ELF-1 (cell line): ENCODE data around the gene MRPL54.

Experiments used
- DNase-seq: peaks from one replicate; pipeline ENCODE4 v3.0.0-alpha.2; 2016; ENCODE audit warnings: low read depth, low spot score

MRPL54 gene

DNA sequence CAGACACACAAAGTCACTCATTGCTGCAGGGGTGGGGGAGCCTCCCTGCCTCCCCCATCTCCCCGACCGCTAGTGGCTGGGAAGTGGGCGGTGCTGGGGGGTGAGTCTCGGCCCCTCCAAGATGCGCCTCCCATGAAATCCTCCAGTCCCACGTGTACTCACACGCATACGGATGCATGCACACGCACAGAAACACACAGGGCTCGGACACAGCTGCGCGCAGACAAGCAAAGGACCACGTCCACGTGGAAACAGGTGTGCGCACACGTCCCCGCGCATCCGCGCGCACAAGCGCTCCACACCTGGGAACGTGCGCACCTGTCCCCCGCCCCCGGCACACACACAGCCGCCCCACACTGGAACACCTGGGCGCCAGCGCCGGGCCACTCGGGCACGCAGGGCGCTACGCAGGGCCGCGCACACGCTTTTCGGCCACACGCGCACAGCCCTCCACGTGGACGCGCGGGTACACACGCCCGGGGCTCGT is 23.0 kb downstream of the MRPL54 start:
- DNase-seq = no peak

DNA sequence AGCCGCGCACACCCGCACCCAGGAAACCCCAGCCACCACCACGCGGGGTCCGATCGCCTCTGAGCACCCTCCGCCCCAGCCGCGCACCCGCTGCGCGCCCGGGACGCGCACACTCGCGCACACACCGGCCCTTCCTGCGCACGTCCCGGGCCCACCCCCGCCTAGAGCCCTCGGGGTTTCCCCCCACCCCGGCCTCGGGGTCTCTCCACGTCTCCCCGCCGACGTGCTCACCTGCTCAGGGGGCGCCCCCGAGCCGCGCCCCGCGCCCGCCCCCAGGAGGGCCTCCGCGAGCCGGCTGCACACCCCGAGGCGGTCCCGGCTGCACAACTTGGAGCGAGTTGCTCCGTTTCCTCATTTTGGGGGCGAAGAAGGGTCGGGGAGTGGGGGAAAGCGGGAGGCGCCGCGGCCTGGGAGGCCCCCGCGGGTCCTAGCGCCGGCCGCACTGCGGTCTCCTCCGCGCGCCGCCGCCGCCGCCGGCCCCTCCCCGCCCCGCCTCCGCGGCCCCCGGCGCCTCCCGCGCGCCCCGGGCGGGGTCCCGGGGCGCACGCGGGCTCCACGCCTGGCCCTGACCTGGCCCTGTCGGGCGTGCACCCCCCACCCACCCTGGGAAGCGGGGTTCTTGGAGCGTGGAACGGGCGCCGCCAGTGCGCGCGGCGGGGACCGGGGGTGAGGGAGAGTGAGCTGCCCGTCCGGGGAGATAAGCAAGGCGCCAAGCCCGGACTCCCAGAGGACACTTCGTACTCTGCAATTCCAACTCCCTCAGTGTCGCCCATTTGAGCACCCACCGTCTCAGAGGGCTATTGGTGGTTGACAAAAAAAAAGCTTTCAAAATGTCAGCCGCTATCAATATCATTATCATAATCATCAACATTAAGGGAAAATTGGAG is 23.7 kb downstream of the MRPL54 start, which contains the start of gene MATK:
TSS of gene MATK (minus strand) at position 444 of the 887 bp plus-strand sequence. CDS start 1,246 bp downstream, outside the sequence.
- DNase-seq = no peak

DNA sequence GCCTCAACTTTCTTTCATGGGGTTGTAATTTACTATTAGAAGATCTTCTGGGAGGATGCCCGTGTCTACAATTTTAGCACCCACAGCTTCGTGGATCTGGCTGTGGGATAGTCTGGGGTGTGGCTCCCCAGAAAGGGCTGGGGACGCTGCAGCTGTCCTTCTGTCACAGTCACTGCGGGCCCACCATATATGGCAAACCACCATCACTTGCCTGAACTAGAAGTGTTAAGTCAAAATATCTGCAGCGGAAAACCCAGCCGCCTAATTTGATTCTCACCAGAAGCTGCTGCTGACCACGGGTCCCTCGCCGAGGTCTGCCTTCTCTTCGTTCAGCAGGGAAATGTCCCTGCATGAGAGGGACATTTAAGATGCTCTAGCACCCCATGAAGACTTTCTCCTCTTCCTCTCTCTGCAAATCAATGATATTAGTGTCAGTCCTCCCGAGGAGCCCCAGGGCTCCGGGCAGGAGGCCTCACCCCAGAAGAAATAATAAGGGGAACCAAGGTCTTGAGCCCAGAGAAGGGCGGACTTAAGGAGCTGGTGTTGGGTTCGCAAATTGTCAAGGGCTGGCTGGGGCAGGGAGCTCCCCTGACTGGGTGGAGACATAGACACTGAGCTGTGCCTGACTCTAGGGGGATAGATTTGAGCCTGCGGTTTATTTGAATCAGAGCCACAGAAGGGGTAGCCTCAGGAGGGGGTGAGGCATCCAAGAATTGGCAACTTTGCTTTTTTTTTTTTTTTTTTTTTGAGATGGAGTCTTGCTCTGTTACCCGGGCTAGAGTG is 26.7 kb downstream of the MRPL54 start:
- no peak for DNase-seq

DNA sequence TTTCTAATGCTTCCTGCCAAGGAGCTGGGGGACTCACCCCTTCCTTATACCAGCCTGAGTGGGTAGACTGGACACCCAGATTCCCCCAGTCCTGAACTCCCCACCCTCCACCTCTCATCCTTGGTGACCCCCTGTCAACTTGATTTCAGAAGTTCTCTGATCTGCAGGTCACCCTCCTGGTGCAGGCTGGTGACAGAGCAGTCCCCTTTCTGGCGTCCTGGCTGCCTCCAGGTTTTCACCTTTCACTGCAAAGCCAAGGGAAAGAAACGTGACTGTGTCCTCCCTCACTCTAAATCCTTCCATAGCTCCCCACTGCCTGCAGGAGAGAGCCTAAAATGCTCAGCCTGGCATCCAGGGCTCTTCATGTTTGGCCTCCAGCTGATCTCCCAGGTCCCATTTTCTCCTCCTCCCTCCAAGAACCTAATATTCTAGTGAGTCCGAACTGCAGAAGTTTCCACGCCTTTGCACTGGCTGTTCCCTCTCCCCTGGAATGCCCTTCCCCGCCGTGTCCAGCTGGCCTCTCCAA is 27.8 kb downstream of the MRPL54 start:
- DNase-seq = no peak

GRCh38 chr19:3790941-3791340 is 28.5 kb downstream of the MRPL54 start:
- DNase-seq = no peak

- no peak for DNase-seq
These were observed 29.6 kb downstream of the MRPL54 start for GRCh38 chr19:3792114-3792513.

DNA sequence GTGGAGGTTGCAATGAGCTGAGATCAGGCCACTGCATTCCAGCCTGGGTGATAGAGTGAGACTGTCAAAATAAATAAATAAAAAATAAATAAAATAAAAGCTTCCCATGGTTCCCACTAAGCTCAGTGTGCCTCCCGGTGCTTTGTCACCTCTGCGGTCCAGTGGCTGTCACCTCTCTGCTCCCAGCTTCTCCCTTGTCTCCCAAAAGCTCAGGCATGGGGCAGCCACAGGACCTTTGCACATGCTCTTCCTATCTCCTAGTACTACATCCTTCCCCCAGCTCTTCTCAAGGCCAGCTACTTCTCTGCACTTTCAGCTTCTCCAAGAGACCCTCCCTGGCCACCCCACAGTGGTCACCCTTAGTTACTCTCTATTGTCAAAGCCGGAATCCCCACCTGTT is 31.3 kb downstream of the MRPL54 start:
- no peak for DNase-seq

DNA sequence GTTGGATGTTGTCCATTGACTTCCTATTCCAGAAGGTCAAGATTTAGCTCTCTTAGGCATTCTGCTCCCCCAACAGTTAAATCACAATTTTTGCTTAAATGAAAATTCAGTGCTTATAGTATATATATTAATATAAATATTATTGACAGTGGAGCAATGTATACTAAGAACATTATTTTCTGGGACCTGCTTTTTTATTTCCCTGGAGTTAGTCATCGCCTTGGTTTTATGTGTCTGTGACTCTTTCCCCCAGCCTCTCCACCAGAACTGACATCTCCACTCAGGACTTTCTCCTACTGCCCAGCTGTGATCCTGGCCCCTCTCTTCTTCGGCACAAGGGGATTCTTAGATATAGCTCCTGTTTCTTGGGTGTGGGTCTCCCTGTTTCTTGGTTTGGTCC is 33.9 kb downstream of the MRPL54 start:
- no peak for DNase-seq

DNA sequence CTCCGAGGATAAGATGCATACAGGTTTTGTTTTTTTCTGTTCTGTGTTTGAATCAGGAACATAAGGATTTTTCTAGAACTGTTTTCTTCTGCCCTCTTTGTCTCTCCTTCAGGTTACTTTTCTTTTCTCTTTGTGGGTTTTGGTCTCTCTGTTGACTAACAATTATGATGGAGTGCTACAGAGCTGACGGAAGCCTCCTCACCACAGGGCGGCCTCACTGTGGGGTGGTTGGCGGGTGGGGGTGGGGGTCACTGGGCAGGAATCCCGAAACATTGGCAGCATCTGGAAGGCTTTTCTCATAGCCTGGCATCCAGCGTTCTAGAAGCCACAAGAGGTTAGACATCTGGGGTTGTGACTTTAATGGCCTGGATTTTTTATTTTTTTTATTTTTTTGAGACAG is 35.7 kb downstream of the MRPL54 start:
- no peak for DNase-seq

- no peak for DNase-seq
These were observed 38.5 kb downstream of the MRPL54 start for GRCh38 chr19:3800996-3801395.

- DNase-seq = peak; percentile 56
These were observed 39.1 kb downstream of the MRPL54 start for GRCh38 chr19:3801412-3802096.

GRCh38 chr19:3803114-3803888 is 40.8 kb downstream of the MRPL54 start:
- DNase-seq = no peak

DNA sequence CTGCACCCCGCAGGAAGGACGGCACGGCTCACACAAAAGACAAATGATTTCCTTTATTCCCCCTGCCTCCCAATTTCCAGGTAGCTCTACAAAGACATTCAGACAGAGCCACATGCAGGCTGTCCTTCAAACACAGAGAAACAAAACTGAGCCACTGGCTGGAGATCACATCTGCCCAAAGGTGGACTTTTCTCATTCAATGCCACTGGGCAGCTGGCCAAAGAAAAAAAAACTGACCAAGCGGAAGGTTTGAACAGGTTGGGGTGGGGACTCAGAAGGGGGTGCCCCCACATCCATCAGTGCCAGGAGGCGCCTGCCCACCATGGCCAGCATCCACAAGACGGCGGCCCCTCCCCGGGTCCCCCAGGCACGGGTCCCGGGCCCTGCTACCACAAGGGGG is 41.5 kb downstream of the MRPL54 start:
- no peak for DNase-seq

GRCh38 chr19:3804429-3804828 is 41.9 kb downstream of the MRPL54 start:
- no peak for DNase-seq

GRCh38 chr19:3805859-3806258 is 43.4 kb downstream of the MRPL54 start:
- DNase-seq = no peak

- no peak for DNase-seq
These were observed 44.6 kb downstream of the MRPL54 start for GRCh38 chr19:3807131-3807480.

GRCh38 chr19:3807574-3808354 is 45.3 kb downstream of the MRPL54 start:
- no peak for DNase-seq

DNA sequence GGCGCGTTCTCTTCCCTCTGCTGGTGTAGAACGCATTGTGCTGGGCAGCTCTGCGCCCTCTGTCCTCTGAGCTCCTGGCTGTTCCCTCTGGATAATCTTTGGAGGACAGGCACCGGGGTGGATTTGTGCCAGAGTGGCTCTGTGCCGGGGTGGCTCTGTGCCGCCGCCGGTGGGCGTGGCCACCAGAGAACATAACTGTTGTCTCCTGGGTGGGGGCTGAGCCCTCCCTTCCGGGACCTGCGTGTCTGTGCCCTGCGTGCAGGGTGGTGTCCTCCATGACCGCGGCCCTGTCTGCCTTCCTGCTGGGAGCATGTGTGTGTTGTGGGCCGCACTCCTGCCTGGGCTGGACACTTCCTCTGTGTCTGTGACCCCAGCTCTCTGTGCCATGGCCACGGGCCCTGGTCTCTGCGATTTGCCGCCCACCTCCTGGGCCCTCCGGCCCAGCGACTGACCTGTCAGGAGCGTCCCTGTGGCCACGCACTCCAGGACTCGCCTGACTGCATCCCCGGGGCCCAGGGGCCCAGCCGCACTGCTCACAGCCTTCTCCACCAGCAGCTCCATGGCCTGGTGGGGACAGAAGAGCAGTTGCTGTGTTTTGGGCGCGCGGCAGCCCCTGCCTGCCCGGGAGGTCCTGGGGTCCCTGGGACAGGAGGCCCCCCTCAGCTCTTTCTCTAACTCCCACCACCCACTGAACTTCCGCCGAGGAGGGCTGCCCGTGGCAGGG is 46.1 kb downstream of the MRPL54 start:
- DNase-seq = no peak

GRCh38 chr19:3809881-3810707 is 47.6 kb downstream of the MRPL54 start:
- DNase-seq = no peak
